K562 (cell line): ENCODE measurements around the gene EFCC1. TPM values are rescaled to one million over a fixed set of nuclear protein-coding genes. Genes with fewer than 3 reads are reported as not detected.

ENCODE experiments used
- EP300 ChIP-seq: IDR thresholded peaks from 2 replicates; pipeline ENCODE4 v1.6.1; 2012; ENCODE audit warnings: low read length, improper control_type of control experiment
- FOXA3 ChIP-seq, 2 experiments: fragments of 450-650 bp in 1 of 2; sonication (generic) in 1 of 2; formaldehyde crosslinking; IDR thresholded peaks in 1 of 2; conservative IDR thresholded peaks in 1 of 2; 2 replicates each; pipeline versions ENCODE4 v1.4.0 to v1.8.0; 2020 to 2022; ENCODE audit warnings: mild to moderate bottlenecking in 2 of 2, missing genetic modification reagents in 1 of 2
- MCM7 ChIP-seq, 2 experiments: fragments of 450-650 bp; IDR thresholded peaks; 2 replicates each; pipeline ENCODE4 v1.6.1; 2016 to 2018
- NR2C1 ChIP-seq, 2 experiments: fragments of 450-650 bp; IDR thresholded peaks; 2 replicates each; pipeline ENCODE4 v1.6.1; 2017; ENCODE audit warnings: mild to moderate bottlenecking in 2 of 2, antibody characterized with exemption in 1 of 2, inconsistent platforms in 1 of 2, missing compliant biosample characterization in 1 of 2, missing genetic modification characterization in 1 of 2
- PML ChIP-seq: IDR thresholded peaks from 2 replicates; pipeline ENCODE4 v1.6.1; 2012; ENCODE audit warnings: low read length, inconsistent platforms
- RB1 ChIP-seq: fragments of 450-650 bp; IDR thresholded peaks from 2 replicates; pipeline ENCODE4 v1.6.1; 2017; ENCODE audit warnings: low read depth, mild to moderate bottlenecking
- RBM22 ChIP-seq: fragments of 200-400 bp; formaldehyde crosslinking; IDR thresholded peaks from 2 replicates; pipeline ENCODE4 v1.6.1; 2018; ENCODE audit warnings: low read length, low read depth; ENCODE audit not compliant: poor library complexity, severe bottlenecking
- SETDB1 ChIP-seq: IDR thresholded peaks from one replicate; pipeline ENCODE4 v1.6.1; 2012; ENCODE audit warnings: low read length, control low read depth, inconsistent platforms
- SMARCC2 ChIP-seq: fragments of 450-650 bp; IDR thresholded peaks from 2 replicates; pipeline ENCODE4 v1.6.1; 2017; ENCODE audit warnings: antibody characterized with exemption, moderate library complexity, mild to moderate bottlenecking, low read depth
- ZKSCAN1 ChIP-seq: fragments of 150-350 bp; IDR thresholded peaks from 2 replicates; pipeline ENCODE4 v1.6.1; 2016; ENCODE audit warnings: low read depth, low read length
- ZSCAN29 ChIP-seq: fragments of 450-650 bp; IDR thresholded peaks from 2 replicates; pipeline ENCODE4 v1.6.1; 2017
- polyA plus RNA-seq, 8 experiments: library from polyadenylated mRNA; depleted of rRNA in 4 of 8; stranded (reverse) in 5 of 8; unstranded in 3 of 8; fragments of >200 nt; fragmentation: Nextera tagmentation in 2 of 8; fragmentation: Illumina TruSeq in 1 of 8; extraction: Ambion mirVana in 2 of 8; extraction: Trizol in 1 of 8; gene quantifications; 2 replicates each; pipeline versions ENCODE4 v1.2.1 to v1.2.3, GENCODE V29; 2011 to 2014; ENCODE audit warnings: inconsistent platforms in 1 of 8, missing spikeins in 1 of 8
- total RNA-seq, 7 experiments: library from RNA; depleted of rRNA in 6 of 7; stranded (reverse); fragments of >200 nt in 6 of 7; fragmentation: Illumina TruSeq in 2 of 7; extraction: Trizol in 2 of 7; gene quantifications; 2 replicates each; pipeline versions ENCODE4 v1.2.1 to v1.2.3, GENCODE V29; 2011 to 2021; ENCODE audit warnings: low replicate concordance in 1 of 7
- TF ChIP-seq, protein P1 (sequence below): fragments of 450-650 bp; IDR thresholded peaks from 2 replicates; pipeline ENCODE4 v1.6.1; 2016; ENCODE audit warnings: mild to moderate bottlenecking
- TF ChIP-seq, protein P2 (sequence below), 2 experiments: fragments of 200-800 bp in 1 of 2; sonication (Bioruptor generic) in 1 of 2; sonication (generic) in 1 of 2; formaldehyde crosslinking in 1 of 2; IDR thresholded peaks in 1 of 2; conservative IDR thresholded peaks in 1 of 2; 2 replicates each; pipeline versions ENCODE4 v1.5.0 to v1.6.1; 2016 to 2020; ENCODE audit warnings: missing compliant biosample characterization in 1 of 2, missing genetic modification characterization in 1 of 2, missing genetic modification reagents in 1 of 2
- TF ChIP-seq, protein P3 (sequence below), 2 experiments: fragments of 450-650 bp in 1 of 2; IDR thresholded peaks; 2 replicates each; pipeline ENCODE4 v1.6.1; 2011 to 2017; ENCODE audit warnings: low read depth in 2 of 2, antibody characterized with exemption in 1 of 2, borderline replicate concordance in 1 of 2, low read length in 1 of 2, mild to moderate bottlenecking in 1 of 2, mixed read lengths in 1 of 2; ENCODE audit not compliant: control insufficient read depth in 1 of 2
- TF ChIP-seq, protein P4 (sequence below): fragments of 250-450 bp; sonication (Bioruptor Pico); IDR thresholded peaks from 2 replicates; pipeline ENCODE4 v1.4.0; 2020; ENCODE audit warnings: mild to moderate bottlenecking, moderate library complexity

Gene EFCC1
- total and polyA plus RNA-seq, 9 of the 15 experiments (the other 6 are each of a cell fraction or from before 2014, with no cell fraction given), result not detected

DNA sequence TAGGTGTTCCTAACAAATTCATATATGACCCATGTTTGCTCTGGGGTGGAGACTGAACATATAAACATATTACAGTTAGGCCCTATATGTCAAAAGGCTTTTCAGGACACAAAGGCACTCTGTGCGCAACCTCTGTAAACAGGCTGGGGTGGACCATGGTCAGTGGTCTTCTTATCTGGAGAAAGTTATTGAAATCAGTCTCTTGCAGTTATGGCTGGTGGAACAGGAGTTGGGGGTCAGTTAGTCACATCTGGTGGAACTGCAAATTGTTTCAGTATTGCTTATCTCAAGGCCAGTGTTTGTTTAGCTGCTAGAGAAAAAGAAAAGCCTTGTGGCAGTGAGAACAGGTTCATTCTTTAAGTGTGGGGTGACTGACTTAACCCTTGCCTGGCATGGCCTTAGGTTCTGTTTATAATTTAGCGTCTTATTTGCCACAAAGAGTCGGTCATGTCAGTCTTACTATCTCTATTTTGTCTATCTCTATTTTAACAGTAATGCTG lies 53.6 kb downstream of the EFCC1 start (continued):
- TF ChIP-seq, protein P1, sequence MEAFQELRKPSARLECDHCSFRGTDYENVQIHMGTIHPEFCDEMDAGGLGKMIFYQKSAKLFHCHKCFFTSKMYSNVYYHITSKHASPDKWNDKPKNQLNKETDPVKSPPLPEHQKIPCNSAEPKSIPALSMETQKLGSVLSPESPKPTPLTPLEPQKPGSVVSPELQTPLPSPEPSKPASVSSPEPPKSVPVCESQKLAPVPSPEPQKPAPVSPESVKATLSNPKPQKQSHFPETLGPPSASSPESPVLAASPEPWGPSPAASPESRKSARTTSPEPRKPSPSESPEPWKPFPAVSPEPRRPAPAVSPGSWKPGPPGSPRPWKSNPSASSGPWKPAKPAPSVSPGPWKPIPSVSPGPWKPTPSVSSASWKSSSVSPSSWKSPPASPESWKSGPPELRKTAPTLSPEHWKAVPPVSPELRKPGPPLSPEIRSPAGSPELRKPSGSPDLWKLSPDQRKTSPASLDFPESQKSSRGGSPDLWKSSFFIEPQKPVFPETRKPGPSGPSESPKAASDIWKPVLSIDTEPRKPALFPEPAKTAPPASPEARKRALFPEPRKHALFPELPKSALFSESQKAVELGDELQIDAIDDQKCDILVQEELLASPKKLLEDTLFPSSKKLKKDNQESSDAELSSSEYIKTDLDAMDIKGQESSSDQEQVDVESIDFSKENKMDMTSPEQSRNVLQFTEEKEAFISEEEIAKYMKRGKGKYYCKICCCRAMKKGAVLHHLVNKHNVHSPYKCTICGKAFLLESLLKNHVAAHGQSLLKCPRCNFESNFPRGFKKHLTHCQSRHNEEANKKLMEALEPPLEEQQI, result peak; percentile 62; the same call in 1 of the 2 replicates
- TF ChIP-seq PML (peak; percentile 96), RB1 (0 out of 2 replicates have a peak, but pooled peaks have one; percentile 12), ZKSCAN1 (0 out of 2 replicates have a peak, but pooled peaks have one; percentile 32), NR2C1 (IDR thresholded peaks at IDR 0.05) (no peak), NR2C1 (tag; IDR thresholded peaks at IDR 0.05) (peak; percentile 31; the same call in 1 of the 2 replicates), SETDB1 (no peak), SMARCC2 (peak; percentile 83), ZSCAN29 (no peak), FOXA3 (CRISPR knock-in tag; conservative IDR thresholded peaks at IDR 0.05 in 1 of 2, IDR thresholded peaks at IDR 0.05 in 1 of 2) (peak; percentile 100), RBM22 (no peak), EP300 (peak; percentile 92), MCM7 (IDR thresholded peaks at IDR 0.05) (no peak)
- TF ChIP-seq, protein P2, sequence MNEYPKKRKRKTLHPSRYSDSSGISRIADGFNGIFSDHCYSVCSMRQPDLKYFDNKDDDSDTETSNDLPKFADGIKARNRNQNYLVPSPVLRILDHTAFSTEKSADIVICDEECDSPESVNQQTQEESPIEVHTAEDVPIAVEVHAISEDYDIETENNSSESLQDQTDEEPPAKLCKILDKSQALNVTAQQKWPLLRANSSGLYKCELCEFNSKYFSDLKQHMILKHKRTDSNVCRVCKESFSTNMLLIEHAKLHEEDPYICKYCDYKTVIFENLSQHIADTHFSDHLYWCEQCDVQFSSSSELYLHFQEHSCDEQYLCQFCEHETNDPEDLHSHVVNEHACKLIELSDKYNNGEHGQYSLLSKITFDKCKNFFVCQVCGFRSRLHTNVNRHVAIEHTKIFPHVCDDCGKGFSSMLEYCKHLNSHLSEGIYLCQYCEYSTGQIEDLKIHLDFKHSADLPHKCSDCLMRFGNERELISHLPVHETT (CRISPR knock-in tag; conservative IDR thresholded peaks at IDR 0.05 in 1 of 2, IDR thresholded peaks at IDR 0.05 in 1 of 2), result peak in 1 of 2 experiments; percentile 63; a peak in 1 of 4 replicates
- TF ChIP-seq, protein P3, sequence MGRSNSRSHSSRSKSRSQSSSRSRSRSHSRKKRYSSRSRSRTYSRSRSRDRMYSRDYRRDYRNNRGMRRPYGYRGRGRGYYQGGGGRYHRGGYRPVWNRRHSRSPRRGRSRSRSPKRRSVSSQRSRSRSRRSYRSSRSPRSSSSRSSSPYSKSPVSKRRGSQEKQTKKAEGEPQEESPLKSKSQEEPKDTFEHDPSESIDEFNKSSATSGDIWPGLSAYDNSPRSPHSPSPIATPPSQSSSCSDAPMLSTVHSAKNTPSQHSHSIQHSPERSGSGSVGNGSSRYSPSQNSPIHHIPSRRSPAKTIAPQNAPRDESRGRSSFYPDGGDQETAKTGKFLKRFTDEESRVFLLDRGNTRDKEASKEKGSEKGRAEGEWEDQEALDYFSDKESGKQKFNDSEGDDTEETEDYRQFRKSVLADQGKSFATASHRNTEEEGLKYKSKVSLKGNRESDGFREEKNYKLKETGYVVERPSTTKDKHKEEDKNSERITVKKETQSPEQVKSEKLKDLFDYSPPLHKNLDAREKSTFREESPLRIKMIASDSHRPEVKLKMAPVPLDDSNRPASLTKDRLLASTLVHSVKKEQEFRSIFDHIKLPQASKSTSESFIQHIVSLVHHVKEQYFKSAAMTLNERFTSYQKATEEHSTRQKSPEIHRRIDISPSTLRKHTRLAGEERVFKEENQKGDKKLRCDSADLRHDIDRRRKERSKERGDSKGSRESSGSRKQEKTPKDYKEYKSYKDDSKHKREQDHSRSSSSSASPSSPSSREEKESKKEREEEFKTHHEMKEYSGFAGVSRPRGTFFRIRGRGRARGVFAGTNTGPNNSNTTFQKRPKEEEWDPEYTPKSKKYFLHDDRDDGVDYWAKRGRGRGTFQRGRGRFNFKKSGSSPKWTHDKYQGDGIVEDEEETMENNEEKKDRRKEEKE (IDR thresholded peaks at IDR 0.05; ENCODE audit: borderline replicate concordance in 1 of 2, control insufficient read depth in 1 of 2, low read depth in 2 of 2, low read length in 1 of 2), result 0 out of 4 replicates have a peak, but pooled peaks of 1 of the 2 experiments have one; percentile 35
- TF ChIP-seq, protein P4, sequence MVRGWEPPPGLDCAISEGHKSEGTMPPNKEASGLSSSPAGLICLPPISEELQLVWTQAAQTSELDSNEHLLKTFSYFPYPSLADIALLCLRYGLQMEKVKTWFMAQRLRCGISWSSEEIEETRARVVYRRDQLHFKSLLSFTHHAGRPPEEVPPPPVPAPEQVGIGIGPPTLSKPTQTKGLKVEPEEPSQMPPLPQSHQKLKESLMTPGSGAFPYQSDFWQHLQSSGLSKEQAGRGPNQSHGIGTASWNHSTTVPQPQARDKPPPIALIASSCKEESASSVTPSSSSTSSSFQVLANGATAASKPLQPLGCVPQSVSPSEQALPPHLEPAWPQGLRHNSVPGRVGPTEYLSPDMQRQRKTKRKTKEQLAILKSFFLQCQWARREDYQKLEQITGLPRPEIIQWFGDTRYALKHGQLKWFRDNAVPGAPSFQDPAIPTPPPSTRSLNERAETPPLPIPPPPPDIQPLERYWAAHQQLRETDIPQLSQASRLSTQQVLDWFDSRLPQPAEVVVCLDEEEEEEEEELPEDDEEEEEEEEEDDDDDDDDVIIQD, result no peak
